GM19328 (cell line): ENCODE measurements around the gene COLGALT1.
"Not testable (repeated sequence)": the region's sequence is repeated elsewhere in the genome, so short reads cannot be mapped to it uniquely, and the experiment has no call there.

ENCODE experiments used
- ATAC-seq: cut with Tn5 transposase; IDR thresholded peaks from one replicate; pipeline ENCODE4 v1.9.1; 2021; ENCODE audit warnings: mild to moderate bottlenecking, moderate library complexity; ENCODE audit not compliant: unreplicated experiment

COLGALT1 gene

GRCh38 chr19:17590866-17591265, 35.4 kb downstream of the COLGALT1 start:
- ATAC-seq, result no peak

DNA sequence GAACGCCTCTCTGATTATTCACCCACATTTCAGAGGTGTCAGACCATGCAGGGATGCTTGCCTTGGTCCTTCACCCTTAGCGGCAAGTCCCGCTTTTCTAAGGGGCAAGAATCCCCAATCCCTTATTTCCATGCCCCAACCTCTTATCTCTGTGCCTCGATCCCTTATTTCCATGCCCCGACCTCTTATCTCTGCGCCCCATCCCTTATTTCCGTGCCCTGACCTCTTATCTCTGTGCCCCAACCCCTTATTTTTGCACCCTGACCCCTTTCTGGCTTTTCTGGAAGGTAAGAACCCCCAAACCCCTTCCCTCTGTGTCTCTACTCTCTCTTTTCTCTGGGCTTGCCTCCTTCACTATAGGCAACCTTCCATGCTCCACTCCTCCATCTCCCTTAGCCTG, 38.8 kb downstream of the COLGALT1 start:
- ATAC-seq, result not testable (repeated sequence)

- not testable (repeated sequence) for ATAC-seq
These were observed 42.6 kb downstream of the COLGALT1 start for GRCh38 chr19:17598063-17598462.

DNA sequence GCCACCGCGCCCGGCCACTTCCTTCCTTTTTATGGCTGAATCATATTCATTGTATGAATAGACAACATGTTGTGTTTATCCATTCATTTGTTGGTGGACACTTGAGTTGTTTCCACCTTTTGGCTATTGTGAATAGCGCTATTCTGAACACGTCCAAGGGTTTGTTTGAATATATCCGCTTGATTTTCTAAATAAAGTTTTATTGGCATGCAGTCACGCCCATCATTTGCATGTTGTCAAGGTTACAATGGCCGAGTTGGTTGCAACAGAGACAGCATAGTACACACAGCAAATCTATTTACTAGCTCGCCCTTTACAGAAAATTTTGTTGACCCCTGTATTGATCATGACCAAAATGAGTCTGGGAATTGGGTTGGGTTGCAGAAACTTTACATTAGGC, 43.5 kb downstream of the COLGALT1 start:
- no peak for ATAC-seq

DNA sequence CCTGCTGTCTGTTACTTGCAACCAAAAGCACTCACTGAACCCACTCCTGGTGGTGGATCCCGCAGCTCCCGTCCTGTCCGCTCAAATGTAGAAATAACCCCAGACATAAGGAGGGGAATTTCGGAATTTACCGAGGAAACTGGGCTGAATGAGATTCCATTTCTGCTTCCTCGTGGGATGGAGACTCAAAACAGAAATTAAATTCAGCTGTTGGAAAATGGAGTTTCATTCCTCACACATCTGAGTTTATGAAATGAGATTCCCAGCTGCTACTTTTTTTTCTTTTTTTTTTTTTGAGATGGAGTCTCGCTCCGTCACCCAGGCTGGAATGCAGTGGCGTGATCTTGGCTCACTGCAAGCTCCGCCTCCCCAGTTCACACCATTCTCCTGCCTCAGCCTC, 44.3 kb downstream of the COLGALT1 start:
- no peak for ATAC-seq

GRCh38 chr19:17601683-17602082, 46.2 kb downstream of the COLGALT1 start:
- no peak for ATAC-seq

DNA sequence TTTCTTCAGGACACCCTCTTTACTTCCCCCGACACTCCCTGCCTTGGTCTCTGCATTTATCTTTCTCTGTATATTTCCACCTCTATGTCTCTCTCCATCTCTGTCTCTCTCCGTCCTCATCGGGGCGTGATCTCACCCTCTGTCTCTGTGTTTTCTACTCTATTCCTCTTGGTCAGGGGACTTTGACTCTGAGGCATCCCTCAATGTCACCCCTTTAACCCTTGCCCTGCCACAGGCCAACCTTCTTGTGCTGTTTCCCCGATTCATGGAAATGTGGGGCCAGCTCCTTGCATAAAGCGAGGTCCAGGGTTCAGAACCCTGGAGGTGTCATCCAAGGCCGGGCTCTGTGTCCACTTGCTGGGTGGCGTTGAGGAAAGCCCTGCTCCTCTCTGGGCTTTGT, 46.8 kb downstream of the COLGALT1 start:
- ATAC-seq, result no peak

DNA sequence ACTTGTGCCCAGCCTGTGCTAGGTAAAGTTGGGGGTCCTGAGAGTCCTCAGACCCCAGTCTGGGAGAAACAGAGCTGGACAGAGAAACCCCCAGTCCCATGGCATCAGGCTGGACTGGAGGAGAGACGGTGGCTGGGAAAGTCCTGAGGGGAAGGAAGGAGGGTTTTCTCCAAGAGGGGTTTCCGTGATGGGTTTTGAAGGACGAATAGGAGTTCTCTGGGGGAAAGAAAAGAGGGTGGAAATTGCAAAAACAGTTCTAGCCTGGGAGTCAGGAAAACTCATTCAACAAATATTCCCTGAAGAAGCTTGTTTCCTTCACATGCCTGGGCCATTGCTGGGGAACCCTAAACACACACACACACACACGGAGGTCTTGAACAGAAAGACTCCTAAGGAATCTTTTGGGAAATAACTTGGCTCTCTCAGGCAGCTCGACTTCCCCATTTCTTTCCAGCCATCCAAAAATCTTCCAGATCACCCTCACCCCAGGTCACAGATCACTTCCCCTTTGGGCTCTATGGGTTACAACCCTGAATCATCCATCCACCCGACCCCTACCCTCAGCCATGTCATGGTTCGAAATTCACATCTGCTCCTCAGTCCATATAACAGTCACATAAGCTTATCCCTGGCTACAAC, 47.5 kb downstream of the COLGALT1 start:
- no peak for ATAC-seq

GRCh38 chr19:17604372-17605025, 49.0 kb downstream of the COLGALT1 start:
- no peak for ATAC-seq

- no peak for ATAC-seq
These were observed 49.7 kb downstream of the COLGALT1 start for GRCh38 chr19:17605117-17605516.

DNA sequence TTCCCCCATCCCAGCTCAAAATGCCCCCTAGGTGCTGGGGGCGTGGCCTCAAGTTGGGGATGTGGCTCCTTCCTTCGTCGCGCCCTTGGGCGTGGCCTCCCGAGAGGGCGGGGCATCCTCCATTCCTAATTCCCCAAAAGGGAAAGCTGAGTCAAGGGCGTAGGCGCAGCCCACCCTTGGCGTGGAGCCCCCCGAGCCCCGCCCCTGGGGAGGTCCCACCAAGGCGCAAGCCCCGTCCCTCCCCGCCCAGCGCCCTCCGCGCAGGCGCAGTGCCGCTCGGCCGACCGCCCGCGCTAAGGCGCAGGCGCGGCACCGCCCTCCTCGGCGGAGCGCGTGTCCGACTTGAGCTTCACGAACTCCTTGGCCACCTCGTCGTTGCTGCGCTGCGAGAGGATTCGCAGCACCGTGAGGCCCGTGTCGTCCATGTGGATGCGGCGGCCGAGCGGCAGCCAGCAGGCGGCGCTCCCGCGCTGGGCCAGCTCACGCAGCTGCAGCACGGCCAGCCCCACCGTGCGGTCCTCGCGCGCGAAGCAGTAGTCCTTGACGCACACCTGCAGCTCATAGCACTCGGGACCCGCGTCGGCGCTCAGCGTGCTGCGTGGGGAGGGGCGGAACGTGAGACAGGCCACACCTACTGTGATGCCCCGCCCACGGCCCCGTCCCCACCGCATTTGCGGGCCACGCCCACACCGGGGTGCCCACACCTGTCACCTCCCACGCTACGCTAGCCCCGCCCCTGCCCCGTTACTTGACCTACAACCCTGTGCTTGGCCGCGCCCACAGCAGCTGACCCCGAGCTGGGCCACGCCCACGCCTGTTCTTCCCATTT, 50.5 kb downstream of the COLGALT1 start:
- ATAC-seq, result no peak

- no peak for ATAC-seq
These were observed 51.2 kb downstream of the COLGALT1 start for GRCh38 chr19:17606590-17607185.

DNA sequence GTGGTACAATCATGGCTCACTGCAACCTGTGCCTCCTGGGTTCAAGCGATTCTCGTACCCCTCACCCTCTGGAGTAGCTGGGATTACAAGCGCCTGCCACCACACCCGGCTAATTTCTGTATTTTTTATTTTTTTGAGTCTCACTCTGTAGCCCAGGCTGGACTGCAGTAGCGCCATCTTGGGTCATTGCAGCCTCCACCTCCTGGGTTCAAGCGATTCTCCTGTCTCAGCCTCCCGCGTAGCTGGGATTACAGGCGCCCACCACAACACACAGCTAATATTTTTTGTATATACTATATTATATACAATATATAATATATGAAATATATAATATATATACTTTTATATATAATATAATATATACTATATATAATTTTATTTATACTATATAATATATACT, 52.5 kb downstream of the COLGALT1 start:
- ATAC-seq, result no peak

DNA sequence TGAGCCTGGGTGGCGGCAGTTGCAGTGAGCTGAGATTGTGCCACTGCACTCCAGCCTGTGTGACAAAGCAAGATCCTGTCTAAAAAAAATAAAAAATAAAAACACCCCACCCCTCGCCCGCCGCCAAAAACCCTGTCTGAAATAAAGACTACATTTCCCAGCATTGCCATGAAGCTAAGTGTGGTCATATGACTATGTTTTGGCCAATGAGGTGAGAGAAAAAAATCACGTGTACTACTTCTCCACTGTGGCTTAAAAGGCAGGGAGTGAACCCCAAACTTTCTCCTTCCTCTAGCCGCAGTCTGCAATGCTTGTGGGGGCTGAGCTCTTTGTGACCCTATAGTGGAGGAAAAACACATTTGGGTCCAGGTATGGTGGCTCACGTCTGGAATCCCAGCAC, 54.9 kb downstream of the COLGALT1 start:
- no peak for ATAC-seq

- no peak for ATAC-seq
These were observed 56.2 kb downstream of the COLGALT1 start for GRCh38 chr19:17611462-17612244.

DNA sequence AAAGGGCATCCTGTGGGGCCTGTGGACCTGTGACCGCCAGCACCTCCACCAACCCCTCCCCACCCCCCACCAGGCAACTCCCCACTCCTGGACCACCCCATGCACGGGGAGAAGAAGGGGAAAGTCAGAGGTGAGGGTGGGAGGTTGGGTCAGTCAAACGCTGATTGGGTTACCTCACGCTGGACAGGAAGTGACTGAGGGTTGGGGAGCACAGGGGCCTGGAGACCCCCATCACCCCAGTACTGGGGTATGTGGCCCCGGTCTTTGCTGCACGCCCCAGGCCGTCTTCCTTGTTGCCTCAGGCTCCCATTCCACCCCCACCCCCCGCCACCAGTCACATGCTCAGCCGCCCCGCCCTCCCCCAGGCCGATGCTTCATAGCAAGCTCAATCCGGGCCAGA, 59.0 kb downstream of the COLGALT1 start:
- no peak for ATAC-seq

DNA sequence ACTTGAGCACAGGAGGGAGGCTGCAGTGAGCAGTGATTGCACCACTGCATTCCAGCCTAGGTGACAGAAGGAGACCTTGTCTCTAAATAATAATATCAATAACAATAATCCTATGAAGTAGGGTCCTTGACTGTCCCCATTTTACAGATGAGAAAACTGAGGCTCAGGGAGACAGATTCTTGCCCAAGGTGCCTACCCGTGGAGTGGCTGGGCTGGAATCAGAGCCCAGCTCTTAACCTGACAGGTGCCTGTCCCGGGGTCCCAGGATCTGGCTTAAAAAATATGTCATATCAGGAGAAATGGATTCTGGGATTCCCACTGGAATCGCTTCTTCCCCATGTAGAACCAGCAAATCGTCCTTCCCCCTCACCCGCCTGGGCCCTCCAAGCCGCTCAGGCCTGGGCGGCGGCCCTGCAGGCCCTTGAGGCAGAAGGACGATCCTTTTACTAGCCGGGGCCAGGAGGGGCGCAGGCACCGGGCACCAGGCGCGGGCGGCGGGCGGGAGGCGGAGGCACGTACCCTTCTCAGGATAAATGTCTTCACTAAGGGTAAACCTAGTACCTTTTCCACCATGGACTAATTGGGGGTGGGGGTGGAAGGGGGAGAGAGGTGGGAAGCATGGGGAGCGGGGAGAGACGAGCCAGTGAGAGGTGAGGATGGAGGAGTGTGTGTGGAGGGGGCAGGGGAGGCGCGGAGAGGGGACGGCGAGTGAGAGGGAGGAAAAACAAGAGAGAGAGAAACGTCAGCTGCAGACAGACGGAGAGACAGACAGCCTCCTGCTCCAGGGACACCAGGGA, 60.6 kb downstream of the COLGALT1 start:
- ATAC-seq, result no peak

DNA sequence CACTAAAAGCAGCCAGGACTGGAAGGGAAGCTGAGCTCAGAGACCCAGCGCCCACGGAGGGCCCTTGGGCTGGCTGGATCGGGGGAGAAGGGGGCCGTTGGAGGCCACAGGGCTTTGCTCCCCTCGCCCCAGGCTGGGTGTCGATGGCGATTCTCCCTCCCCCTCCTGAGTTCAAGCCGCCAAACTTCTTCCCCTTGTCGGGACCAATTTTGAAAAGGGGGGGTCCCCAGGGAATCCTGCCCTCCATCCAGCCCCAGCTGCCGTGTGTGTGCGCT, 61.2 kb downstream of the COLGALT1 start:
- no peak for ATAC-seq

DNA sequence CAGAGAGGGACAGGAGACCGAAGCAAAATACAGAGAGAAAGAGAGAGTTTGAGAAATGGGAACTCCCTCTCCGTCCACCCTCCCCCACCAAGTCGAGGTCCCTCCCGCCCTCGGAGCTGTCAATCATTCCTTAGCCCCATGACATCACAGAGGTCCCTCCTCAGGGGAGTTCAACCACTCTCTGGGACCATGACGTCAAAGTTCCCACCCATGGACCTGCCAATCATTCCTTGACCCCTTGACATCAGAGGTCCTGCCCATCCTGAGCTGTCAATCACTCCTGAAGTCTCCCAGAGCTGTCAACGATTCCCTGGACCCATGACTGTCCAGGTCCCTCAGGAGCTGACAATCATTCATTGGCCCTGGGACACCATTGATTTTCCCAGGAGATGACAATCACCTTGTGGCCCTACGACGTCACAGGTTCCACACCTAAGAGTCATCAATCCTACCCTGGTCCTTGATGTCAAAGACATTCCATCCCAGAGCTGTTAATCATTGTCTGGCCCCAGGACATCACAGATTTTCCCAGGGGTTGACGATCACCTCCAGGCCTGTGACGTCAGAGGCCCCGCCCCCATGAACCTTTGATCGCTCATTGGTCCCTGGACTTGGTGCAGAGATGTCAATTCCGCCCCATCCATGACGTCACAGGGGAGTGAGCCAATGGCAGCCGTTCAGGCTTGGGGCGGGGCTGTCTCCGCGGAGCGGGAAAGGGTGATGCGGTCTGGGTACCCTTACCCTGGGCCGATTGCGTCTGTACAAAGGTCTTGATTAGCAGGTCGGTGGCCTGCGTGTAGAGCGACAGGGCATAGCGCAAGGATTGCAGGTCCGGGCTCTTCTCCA, 61.7 kb downstream of the COLGALT1 start:
- no peak for ATAC-seq
